Right hindlimb (tissue), 1 donor: Measurements from ENCODE around the gene ZIM2.
"Not testable (repeated sequence)": the region's sequence is repeated elsewhere in the genome, so short reads cannot be mapped to it uniquely, and the experiment has no call there.

Experiments used
- DNase-seq: peaks from one replicate; pipeline ENCODE4 v3.0.0-alpha.2; 2018

ZIM2 gene

DNA sequence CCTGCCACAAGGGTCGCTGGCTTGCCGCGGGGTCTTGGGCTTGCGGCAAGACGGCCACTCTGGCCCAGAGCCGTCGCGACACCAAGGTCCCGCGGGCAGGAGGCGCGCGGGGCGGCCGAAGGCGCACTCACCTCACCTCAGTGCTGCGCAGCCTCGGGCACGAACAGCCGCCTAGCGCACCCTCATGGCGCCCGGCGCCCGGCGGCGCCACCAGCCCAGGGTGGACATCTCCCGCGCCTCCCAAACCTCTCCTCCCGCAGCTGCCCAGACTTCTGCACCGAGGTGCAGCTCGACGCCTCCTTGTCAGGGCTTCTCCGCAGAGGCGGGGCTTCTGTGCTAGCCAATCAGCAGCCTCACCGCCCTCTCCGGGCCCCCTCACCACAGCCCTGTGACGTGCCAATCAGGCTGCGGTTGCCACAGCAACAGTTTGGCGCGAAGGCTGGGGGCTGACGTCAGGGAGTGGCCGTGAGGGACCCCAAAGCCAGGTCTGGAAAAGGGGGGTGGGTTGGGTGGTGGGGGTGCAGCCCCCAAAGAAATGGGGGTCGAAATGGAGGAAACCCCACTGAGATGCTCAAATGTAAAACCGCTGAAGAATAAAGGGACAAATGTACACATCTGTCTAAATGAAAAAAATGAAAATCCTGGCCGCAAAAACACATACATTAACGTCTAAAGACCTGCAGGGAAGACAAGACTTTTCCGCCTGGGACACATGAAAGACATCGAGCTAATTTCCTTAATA is at the start of gene ZIM2, which contains the start of gene PEG3:
ZIM2 (minus strand) TSS at position 276 of the 742 bp plus-strand sequence. CDS start 16,449 bp downstream, outside the sequence.
PEG3 (minus strand) TSS at position 276 of the 742 bp plus-strand sequence. CDS start 16,071 bp downstream, outside the sequence.
- DNase-seq: peak; percentile 94

DNA sequence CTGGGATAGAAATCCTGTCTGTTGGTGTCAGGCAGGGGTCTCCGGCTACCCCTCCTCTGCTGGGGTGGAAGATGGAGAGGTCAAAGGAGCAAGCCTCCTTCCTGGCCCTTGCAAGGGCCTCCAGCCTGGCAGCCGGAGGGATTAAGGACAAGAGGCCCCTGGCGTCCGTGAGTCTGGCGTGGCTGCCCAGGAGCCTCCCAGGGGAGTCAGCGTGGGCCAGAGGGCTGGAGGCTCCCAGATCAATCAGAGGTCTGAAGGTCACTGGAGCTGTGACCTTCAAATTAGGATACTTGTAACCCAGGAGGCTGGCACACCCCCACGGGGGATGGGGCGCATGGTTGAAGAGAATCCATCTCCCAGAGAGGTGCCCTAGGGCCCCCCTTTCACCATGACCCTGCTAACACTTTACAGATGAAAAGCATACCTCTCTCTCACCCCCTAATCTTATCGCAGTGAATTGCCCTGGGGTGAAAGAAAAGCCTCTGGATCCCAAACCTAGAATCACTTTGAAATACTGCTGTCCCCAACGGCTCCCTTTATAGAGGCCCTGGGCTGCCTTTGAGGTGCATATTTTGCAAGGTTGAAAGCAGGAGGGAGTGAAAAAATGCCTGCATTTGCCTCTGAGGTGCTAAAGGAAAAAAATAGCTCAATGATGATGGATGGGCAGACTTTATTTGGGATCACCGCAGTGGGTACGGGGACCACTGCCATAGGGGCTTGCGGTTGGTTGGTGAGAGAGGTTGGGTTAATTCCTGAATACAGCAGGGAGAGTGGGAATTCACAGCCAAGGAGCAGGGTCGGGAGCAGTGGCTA is 44.9 kb upstream of the ZIM2 start:
- DNase-seq: no peak

DNA sequence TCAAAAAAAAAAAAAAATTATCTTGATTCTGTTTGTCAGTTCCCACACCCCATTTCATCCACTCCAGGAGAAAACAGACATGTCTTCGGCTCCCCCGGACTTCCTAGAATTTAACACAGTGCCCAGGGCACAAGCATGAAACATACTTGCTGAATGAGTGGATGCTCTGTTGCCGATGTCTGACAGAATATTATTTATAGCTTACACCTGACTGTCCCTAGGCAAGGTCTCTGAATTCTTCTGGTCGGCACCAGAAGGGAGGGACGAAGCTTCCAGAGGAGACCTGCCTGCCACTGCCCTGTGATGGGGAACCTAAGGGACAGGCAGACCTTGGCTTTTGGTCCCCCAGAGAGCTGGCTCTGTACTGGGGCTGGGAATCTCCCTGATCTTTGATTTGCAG is 43.9 kb upstream of the ZIM2 start:
- DNase-seq: no peak

DNA sequence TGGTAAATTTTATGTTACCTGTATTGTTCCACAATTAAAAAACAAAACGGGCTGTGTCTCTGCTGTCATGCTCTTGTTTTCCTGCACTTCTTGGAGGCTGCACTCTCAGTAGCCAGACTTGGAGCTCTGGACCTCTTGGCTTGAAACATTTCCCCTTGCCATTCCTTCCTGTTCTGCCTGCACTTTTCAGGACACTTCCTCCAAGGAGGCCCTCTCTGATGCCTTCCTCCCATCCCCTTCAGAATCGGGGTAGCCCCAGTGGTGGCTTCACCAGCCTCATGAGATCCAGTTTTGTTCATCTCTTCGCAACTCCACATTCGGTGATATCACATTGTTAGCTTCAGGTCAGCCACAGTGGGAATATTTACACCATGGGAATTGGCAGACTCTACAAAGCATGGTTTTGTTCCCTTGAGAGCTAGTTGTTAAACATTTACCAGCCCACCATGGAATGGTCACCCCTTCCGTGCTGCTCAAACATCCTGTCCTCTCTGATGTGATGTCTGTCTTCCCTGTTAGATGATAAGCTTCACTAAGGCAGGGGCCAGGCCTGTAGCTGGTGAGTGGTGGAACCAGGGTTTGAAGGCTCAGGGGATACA is 40.2 kb upstream of the ZIM2 start:
- DNase-seq: no peak

DNA sequence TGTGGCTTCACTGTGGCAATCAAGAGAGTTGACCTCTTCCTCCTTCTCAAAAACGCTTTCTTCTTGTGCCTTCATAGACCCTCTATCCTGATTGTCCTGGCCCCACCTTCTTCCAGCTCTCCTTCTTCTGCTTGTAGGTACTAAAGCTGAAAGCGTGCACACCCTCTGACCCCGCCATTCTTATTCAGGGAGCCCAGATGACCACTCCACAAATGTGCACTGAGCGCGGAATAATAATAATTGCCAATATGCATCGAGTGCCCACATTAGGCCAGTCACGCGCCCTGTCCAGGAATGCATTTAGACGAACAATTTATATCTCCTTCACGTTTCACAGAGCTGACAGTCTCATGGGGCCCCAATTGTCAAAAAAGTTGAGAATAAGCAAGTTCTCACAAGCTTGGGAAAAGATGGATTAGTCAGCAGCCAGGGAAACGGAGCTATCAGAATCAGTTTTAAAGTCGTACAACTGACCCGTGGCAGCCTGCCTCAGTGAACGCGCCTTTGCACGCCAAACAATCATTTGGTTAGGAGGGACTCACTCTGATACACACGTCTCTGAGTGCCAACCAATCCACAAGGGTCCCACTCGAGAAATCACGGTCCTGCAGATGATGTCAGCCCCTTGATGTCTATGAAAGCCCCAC is 36.7 kb upstream of the ZIM2 start:
- no peak for DNase-seq

DNA sequence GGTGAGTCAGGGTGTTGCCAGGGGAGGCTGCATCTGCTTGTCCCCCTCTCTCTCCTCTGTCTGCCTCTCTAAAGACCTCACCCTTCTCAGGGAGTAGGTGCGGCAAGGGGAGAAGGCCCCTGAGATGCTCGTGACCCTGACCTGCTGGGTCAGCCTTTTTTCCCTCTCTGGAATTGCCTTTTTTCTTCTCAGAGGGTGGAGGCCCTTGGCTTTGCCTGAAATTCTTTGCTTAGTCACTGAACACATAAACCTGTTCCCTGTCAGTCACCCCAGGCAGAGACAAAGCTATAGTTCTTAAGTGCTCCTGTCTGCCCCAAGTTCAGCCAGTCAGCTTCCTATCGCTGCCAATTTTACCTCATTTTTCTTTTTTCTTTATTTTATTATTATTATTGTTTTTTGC is 35.2 kb upstream of the ZIM2 start:
- no peak for DNase-seq

DNA sequence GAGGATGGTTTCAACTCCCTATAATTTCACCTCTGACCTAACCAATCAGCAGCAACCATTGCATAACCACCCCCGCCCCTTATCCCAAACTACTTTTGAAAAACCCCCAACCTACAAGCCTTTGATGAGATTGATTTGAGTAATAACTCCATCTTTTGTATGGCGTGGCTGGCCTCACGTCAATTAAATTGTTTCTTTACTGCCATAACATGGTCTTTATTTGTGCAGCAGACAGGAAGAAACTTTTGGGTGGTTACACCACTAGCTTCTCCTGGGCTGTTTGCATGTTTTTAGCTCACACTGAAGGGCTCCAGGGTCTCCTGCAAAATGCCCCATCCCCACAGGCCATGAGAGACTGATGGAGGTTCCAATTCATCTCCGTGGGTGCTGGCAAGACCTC is 34.0 kb upstream of the ZIM2 start:
- no peak for DNase-seq

DNA sequence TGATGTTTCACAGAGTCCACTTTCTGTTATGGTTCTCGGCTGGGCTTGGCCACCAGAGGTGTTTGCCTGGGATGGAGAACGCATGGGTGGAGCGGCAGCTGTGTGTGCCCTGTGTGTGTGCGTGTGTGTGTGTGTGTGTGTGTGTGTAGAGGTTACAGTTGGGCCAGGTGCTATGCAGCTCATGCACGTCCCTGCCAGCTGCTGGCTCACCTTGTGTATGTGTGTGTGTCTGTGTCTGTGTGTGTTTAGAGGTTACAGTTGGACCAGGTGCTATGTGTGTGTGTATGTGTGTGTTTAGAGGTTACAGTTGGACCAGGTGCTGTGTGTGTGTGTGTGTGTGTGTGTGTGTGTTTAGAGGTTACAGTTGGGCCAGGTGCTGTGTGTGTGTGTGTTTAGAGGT is 33.0 kb upstream of the ZIM2 start:
- no peak for DNase-seq

DNA sequence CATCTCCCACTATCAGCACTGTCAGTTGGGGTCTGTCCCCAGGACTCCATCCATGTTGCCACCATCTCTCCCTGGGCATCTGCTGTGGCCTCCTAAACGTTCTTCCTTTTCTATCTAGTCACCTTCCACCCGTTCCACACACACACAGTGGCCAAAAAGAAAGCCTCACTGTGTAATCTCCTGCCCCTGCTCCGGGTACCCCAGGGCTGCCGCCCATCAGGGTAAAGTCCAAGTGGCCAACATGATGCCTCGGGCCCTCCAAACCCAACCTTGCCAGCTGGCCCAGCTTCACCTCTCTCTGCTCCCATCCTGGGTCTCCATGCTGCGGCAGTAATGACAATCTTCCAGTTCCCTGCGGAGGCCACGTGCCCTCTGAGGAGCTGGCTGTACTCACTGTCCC is 29.4 kb upstream of the ZIM2 start:
- no peak for DNase-seq

DNA sequence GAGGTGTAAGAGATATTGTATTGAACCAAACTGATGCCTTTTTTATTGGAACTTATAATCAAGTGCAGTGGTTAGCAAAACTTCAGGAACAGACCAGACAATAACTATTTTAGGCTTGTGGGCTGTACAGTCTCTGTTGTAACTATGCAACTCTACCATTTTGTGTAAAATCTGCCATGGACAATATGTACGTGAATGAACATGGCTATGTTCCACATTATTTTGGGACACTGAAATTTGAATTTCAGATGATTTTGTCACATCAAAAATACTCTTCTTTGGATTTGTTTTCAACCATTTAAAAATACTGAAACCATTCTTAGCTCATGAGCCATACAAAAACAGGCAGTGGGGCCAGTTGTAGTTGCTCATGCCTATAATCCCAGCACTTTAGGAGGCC is 27.9 kb upstream of the ZIM2 start:
- no peak for DNase-seq

DNA sequence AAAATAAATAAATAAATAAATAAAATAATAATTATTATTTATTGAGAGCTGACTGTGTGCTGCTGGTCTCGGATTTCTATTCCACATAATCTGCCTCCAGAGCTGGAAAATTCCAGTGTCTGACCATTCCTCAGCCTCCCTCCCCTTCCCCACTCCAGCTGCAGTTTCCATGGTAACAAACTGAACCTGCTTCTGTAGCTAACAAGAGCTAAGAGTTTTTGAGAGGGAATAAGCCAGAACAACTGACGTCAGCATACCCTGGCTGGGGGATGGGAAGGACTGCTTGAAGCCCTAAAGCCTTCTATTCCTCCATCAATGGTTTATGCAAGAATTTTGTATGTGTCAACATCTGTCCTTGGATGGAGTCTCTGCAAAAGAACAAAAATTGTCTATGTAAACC is 26.0 kb upstream of the ZIM2 start:
- DNase-seq: peak; percentile 85

DNA sequence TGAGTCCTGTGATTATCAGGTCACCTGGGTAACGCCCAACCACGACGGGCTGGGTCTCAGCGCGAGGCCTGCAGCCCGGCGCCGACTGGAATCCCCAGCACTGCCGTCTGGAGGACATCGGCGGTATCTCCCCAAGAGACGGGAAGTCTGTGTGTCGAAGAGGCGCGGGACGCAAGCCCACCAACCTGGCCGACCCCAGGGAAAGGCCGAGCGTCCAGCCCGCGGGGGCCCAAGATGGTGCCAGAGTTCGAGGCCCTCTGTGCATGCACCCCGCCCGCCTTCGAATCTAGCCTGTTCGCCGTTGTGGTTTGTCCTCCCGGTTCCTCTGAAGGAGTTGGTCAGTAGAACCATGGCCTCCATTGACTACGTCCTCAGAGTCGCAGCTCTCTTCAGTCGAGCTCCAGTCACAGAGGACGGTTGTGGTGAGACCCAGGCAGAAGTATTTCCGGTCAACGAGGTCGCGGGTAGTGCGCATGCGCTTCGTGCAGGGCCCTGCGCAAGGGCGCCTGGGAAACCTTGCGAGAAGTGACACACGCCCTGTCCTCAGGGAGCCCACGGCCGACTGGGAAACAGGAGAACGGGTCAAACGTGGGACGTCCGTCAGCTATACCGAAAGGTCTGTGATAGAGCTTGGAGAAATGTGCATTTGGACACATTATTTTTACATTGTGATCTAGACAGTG is 24.1 kb upstream of the ZIM2 start:
- DNase-seq: no peak

DNA sequence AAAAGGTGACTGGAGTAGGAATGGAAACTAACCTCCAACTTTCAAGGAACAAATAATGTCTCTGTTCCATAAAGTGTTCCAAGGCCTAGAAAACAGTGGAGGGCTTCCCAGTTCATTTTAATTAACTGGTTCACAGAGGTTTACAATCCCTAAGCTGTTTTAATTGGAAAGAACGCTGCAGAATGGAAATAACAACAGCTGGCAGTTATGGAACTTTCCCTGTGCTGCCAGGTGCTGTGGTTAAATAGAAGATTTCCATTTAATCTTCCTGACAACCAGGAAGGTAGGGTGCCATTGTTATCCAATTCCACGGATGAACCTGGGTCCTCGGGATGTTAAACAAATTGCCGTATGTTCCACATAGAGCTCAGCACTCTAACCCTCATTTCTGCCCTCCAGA is 22.2 kb upstream of the ZIM2 start:
- DNase-seq: no peak

DNA sequence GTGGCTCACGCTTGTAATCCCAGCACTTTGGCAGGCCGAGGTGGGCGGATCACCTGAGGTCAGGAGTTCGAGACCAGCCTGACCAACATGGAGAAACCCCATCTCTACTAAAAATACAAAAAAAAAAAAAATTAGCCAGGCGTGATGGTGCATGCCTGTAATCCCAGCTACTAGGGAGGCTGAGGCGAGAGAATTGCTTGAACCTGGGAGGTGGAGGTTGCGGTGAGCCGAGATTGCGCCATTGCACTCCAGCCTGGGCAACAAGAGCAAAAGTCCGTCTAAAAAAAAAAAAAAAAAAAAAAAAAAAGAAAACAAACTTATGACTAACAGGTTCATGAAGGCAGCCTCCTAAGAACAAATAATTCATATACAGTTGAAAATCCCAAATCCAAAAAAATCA is 19.9 kb upstream of the ZIM2 start:
- DNase-seq: not testable (repeated sequence)

DNA sequence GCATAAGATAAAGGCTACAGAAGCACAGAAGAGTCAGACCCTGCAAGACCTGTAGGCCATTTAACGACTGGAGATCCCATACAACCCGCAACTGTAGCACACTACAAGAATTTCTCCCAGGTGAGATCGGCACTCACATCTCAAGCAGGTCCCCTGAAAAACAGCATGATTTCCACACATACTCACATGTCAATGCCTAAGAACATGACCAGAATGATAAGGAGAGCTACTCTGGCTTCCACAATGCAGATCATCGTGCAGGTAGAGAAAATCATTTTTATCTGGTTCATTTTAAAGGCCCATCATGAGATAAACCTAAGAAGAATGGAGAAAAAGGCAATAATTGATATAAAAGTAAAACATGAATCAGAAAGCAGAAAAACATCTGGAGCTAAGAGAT is 17.5 kb upstream of the ZIM2 start:
- DNase-seq: no peak

DNA sequence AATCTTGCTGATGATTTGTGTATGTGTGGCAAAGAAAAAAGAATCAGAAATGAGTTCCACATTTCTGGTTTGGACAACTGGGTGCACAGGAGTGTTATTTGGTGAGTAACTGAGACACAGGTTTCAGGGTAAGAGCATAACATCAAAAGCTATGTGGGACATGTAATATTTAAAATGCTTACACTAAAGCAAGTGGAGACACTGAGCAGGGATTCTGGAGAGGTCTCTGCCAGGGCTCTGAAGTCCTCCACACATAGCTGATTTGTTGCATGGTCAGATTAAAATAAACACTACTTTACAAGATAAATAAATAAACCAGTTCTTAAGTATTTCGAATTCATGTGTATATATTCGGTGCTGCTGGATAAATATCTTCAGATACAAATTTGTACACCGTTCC is 16.3 kb upstream of the ZIM2 start:
- no peak for DNase-seq

DNA sequence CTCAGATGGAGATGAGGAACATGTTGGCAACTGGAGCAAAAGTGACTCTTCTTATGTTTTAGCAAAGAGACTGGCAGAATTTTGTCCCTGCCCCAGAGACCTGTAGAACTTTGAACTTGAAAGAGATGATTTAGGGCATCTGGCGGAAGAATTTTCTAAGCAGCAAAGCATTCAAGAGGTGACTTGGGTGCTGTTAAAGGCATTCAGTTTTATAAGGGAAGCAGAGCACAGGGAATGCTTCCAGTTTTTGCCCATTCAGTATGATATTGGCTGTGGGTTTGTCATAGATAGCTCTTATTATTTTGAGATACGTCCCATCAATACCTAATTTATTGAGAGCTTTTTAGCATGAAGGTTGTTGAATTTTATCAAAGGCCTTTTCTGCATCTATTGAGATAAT is 11.8 kb upstream of the ZIM2 start:
- DNase-seq: not testable (repeated sequence)

DNA sequence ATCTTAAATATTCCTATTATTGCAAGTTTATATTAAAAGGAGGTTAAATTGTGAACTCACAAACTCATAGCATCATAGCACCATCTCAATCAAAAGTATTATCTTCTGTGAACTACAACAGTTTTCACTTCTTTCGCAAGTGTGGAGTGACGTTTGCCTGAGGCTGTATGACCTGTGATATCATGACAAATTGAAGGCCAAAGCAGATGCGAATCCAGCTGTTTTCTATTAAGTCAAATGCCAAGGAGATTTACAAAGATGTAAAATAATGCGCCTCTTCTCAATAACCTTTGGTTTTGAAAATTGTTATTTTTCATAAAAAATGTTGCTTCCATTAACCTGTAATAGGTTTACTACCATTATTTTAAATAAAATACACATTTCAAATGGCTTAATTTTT is 7.6 kb upstream of the ZIM2 start:
- DNase-seq: no peak

DNA sequence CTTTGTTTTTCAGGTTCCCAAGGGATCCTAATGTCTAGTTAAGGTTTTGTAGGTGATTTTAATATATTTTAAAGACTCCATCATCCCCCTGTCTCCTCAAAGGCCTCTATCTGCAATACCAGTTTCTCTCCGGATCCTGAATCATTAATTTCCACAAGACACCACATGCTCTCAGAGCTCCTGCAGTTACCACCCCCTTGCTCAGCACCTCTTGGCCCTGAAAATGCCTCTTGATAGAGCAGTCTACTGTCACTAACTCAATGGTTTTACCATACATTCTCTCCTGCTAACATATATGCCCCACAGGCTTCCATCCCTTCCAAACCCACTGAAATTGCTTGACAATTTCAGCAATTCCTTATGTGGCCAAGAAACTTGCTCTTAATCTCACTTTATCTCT is 1.9 kb upstream of the ZIM2 start:
- no peak for DNase-seq

DNA sequence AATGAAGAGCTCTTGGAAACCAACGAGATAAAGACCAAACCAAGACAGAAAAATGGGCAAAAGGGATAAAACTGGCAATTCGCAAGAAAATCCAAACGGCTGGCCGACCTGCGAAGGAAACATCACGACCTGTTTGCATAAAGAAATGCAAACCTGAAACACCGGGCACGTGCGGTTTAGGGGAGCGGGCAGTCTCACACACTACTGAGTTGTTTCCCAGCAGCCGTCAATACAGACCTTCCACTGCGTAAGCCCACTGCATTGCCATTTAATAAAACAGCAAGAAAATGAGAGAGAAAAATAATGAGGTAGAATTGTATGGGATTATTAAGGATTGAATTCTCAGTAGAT is 642 bp upstream of the ZIM2 start:
- peak; percentile 42 for DNase-seq

DNA sequence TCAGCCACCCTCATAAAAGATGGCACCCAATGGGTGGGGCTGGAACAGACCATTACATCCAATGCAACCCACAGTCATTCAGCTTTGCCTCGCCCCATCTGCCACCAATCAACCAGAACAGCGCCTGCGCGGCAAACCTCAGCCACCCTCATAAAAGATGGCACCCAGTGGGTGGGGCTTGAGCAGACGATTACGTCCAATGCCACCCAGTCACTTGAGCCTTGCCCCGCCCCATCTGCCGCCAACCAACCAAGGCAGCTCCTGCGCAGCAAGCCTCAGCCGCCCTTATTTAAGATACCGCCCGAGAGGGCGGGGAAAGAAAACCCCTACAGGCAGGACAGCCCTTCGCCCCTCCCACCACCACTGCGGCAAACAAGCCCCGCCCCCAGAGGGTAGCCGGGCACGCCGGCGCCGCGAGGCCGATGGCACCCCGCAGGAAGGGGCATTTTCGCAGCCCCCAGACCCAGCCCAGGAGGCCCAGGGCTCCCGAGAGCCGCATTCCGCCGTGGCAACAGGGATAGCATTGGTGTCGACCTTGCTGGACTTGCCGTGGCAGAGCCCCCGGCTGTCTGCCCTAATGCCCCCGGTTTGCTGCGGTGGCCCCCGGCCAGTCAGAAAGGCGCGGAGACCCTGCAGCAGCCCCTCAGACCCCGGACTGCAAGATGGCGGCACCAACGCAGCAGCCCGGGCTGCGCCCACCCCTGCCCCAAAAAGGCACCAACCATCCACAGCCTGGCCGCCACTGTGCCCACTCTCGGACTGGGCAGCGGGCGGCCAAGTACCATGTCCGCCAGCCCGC is 675 bp downstream of the ZIM2 start:
- DNase-seq: peak; percentile 97
